GM19372 (cell line): ENCODE measurements around the gene CDH2.

ENCODE experiments used
- ATAC-seq: cut with Tn5 transposase; IDR thresholded peaks from one replicate; pipeline ENCODE4 v1.9.1; 2021; ENCODE audit warnings: mild to moderate bottlenecking, low read depth, moderate library complexity; ENCODE audit not compliant: unreplicated experiment

CDH2 gene

GRCh38 chr18:28176948-28177827 lies at the start of gene CDH2:
CDH2 (minus strand) TSS chr18:28177130; CDS start chr18:28177022, 108 bp downstream.
- no peak for ATAC-seq

DNA sequence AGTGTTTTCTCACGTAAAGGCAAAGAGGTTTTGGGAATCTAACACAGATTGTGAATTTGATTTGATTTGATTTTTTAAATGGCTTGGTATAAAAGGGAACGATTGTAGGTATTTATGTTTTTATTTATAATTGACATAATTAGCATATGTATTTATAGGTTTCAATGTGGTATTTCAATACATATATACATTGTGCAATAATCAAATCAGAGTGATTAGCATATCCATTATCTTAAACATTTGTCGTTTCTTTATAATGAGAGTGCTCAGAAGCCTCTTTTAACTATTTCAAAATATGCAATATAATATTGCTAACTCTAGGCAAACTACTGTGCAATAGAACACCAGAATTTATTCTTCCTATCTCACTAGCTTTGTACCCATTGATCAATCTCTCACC lies 35.1 kb upstream of the CDH2 start:
- no peak for ATAC-seq

DNA sequence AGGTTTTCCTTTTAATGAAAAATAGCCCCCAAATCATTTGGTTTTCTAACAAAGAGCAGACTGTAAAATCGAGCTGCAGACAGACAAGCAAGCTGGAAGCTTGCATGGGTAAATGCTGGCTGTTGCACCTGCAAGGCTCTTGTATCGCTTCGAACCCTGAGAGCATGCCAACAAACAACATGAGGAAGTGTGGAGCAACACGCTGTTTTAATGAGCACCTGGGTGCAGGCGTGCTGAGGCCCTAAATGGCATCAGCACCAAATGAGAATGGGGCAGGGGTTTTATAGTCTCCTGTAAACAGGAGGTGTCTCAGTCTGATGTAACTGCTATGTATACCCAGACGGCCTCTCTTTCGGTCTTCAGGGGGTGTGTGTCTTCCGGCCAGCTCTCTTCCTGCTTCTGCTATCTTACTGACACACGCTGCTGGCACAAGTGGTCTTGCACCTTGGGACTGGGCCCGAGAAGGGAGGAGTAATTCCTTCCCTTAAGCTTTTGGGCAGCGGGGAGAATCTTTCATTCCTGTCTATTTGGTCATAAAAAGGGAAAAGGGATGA lies 31.9 kb upstream of the CDH2 start:
- ATAC-seq = no peak

DNA sequence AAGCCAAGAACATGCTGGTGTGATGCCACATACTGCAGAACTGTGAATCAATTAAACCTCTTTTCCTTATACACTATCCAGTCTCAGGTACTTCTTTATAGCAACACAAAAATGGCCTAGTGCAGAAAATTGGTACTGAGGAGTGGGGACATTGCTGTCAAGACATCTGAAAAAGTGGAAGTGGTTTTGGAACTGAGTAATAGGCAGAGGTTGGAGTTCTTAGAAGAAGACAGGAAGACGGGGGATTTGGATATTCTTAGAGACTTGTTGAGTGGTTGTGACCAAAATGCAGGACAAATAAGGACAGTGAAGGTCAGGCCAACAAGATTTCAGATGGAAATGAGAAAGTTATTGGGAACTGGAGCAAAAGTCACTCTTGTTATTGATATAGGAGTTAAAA lies 31.3 kb upstream of the CDH2 start:
- no peak for ATAC-seq

GRCh38 chr18:28204154-28204553 lies 27.2 kb upstream of the CDH2 start:
- ATAC-seq = no peak

DNA sequence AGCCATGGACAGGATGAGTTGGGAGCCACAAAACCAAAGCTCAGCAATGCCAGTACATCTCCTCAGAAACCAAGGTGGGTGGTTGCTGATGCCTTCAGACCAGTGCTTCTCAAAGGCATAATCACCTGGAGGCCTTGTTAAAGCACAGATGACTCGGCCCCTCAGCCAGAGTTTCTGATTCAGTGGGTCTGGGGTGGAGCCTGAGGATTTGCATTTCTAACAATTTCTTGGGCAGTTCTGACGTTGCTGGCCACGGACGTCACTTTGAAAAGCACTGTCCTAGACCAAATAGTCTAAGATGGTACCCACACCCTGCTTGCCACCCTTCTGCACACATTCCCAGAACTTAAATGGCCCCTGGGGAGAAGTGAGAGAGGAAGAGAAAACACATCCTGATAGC lies 24.1 kb upstream of the CDH2 start:
- ATAC-seq = no peak

DNA sequence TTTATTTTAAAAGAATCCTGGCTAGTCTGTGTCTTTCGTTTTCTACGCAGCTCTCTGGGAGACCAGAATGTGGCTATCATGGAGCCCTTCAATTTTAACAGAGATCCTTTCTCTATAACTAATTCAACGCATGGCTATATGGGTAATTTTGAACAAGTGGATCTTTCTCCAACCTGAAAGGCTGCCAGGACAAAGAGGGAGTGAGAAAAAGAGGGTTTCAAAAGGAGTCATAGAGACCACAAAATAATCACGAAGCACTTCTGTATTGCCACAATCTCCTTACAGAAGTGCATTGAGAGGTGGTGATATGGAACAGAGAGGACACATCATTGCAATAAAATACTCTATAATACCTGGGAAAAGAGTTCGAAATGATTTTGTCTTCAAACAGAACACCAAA lies 21.7 kb upstream of the CDH2 start:
- no peak for ATAC-seq

- no peak for ATAC-seq
Measured at GRCh38 chr18:28193177-28193778, 16.3 kb upstream of the CDH2 start.

DNA sequence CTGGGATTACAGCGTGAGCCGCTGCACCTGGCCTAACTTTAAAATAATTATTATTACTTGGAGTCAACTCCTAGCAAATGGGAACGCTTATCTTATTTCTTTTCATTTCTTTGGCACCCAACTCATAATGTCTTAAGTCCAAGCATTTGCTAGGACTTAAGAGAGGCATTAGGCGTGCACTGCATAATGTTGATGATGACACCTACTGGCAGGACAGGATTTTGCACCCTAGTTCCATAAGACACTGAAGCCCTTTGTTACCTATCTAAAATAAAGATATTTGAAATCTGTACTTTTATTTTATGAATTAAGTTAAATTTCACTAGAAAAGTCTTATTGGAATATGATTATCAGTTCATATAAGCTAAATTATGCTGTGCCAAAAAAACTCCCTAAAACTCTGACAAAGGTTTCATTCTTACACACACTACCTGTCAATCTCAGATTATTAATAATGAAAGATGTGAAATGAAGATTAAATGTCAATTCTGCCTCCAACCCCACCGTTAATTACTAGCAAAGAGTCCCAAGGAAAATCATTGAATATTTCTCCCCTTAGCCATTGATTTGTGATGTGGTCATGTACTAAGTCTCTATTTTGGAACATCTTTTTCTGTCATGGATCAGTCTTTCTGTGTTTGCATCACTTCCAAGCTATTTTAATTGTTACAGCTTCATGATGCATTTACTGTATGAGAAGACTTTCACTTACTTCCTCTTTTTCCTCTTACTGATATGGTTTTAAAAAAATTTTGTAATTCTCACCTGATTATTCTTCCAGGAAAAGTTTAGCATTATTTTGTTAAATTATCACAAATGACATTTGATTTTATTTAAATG lies 12.7 kb upstream of the CDH2 start:
- ATAC-seq = no peak

- no peak for ATAC-seq
Measured at GRCh38 chr18:28185121-28185520, 8.2 kb upstream of the CDH2 start.

DNA sequence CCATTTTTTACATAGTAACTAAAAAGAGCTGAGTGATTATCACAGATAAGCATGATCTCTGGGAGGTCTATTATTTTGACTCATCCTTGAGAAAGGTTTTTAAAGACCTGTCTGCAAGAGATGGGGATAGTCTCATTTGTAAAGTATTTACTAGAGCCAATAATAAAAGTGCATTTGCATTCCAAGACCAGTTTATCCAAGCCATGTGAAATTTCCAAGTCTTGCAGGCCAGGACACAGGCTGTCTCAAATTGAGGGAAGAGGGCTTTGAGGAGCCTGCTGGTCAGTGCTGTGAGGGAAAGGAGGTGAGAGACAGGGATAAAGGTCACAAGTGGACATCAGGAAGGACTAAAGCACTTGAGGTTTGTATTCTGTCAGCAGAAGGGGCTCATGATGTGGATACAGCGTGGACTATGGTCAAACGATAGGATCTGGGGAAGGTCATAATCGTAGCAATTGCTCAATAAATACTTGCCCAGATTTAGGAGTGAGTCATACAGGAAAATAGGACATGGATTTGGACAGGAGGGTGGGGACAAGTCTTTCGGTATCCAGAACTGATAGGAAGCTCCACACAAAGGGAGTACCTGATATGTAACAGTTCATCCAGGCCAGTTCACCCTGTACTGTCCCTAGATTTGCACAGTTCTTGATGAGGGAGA lies 6.6 kb upstream of the CDH2 start:
- no peak for ATAC-seq

- ATAC-seq = no peak
Measured at GRCh38 chr18:28181616-28182015, 4.7 kb upstream of the CDH2 start.

DNA sequence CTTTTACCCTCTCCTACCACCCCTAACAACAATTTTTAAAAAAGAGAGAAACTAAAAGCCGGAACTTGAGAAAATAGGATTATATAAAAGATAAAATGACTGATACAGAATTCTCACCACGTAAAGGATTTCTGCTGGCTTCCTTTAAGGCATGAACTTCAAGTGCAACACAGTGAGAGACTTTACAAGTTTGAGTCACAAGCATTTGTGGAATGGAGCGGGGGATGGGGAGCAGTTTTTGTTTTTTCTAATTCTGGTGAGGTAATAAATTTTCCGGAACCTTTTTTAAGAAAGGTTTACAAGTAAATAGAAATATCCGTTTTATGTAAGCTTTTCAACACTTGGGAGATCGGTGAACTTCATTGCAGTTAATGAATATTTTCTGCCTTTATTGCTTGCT lies 1.8 kb upstream of the CDH2 start:
- ATAC-seq = no peak

- ATAC-seq = no peak
Measured at GRCh38 chr18:28177828-28178635, 1.1 kb upstream of the CDH2 start.

DNA sequence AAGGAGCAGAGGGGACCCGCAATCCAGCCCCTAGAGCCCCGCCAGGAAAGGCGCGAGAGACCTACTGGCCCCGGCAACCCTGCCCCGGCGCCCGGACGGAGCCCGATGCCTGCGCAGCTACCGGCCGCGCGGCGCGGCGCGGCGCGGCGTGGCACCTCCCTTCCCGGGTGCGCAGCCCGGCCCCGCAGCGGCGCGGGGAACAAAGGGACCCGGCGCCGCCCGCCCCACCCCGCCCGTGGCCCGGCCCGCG lies 307 bp downstream of the CDH2 start:
- ATAC-seq = no peak

DNA sequence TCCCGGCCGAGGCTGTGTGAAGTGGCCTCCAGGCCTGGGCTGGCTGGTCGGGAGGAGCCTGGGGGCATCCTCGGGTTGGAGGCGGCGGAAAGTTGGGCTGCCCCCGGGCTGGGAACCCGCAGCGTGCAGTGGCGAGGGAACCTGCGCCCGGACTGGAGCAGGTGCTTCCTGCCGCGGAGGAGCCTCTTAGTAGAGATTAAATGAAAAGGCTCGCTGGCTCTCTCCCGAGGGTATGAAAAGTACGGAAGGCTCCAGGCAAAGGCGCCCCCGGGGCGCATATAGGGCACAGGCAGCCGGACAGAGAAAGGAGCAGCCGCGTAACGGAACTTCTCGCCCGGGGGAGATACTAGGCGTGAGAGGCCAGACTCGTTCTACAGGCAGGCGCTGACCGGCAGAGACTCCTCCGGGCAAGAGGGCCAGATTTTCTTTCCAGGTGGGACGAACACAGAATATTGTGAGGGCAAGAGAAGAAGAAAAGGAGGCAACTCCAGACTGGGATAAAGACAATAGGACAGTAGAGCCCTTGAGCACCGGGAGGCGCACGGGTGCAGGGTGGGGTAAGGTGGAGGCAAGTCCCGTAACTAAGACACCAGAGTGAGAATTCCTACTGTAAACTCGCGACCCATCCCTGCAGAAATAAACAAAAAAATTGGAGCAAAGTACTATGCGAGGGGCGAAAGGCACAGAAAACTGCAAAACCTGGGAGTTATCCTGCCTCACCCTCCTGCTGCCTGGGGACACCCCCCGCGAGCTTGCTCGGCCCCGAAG lies 816 bp downstream of the CDH2 start:
- no peak for ATAC-seq

GRCh38 chr18:28175150-28175929 lies 1.6 kb downstream of the CDH2 start:
- no peak for ATAC-seq

DNA sequence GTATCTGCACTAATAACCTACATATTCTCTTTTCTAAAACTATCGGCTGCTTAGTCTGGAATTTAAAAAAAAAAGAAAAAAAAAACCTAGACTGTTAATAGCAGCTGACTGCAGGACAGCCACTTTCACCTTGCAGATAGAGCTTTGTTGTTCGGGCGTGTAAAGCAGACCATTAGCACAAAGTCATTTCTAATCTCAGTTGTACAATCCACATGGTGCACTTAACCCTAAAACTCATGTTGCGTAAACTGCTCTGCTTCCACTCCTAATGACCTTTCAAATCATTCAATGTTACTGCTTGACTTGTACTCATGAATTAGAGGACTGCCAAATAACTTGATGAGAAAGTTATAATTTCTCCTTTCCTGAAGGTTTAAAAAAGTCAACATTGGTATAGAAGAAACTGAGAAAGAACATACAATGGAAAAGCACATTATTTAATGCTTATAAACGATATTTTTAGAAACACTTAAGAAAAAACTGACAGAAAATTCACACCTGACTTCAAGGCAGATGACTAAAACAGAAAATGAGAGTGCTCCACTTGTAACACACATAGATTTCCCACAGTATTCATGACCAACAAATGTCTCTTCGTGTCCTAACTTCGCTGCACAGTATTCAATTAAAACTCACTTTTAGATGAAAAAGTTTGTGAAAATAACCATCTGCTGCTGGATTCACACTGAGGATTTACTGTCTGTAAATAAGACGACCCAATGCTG lies 2.6 kb downstream of the CDH2 start:
- ATAC-seq = no peak
